Measurements from ENCODE around the gene GINS1. TPM values are rescaled to one million over a fixed set of nuclear protein-coding genes. Genes with fewer than 3 reads are reported as not detected.

Gene GINS1
- total RNA-seq, 1 experiment from 2014 or later: 30.4 TPM

- no peaks in the 10 kb centered on the region for H3K36me3 ChIP-seq (ENCODE audit: control insufficient read depth in 1 of 2, insufficient read depth in 2 of 2, low read length in 2 of 2)
- intact Hi-C loops (cut with micrococcal nuclease): no loop called here
Observed at GRCh38 chr20:25480797-25481196, 73.3 kb downstream of the GINS1 start.

GRCh38 chr20:25481235-25481917 is 73.9 kb downstream of the GINS1 start:
- POLR2A ChIA-PET: no interaction called here
- Histone ChIP-seq H3K36me3 (ENCODE audit: control insufficient read depth in 1 of 2, insufficient read depth in 2 of 2, low read length in 2 of 2) (no peaks in the 10 kb centered on the region), H3K9me3 (ENCODE audit: control insufficient read depth in 1 of 2, insufficient read depth in 1 of 2, low read depth in 1 of 2, low read length in 2 of 2) (no peaks in the 10 kb centered on the region), H3K4me1 (ENCODE audit: control insufficient read depth in 1 of 2, insufficient read depth in 2 of 2, low read length in 2 of 2) (no peaks in the 10 kb centered on the region), H4K20me1 (ENCODE audit: insufficient read depth) (no peaks in the 10 kb centered on the region), H3K27ac (ENCODE audit: low read depth, low read length) (no peak overlapping the region), H3K4me2 (ENCODE audit: low read length) (no peak overlapping the region), H3K79me2 (ENCODE audit: insufficient read depth, low read length) (no peaks in the 10 kb centered on the region), H3K4me3 (replicated peaks in 1 of 2; ENCODE audit: low read depth in 1 of 2, low read length in 2 of 2) (no peak overlapping the region), H3K9ac (ENCODE audit: low read length) (no peak overlapping the region), H3K9me2 (ENCODE audit: insufficient read depth) (no peaks in the 10 kb centered on the region), H3K27me3 (ENCODE audit: insufficient read depth, low read length) (no peaks in the 10 kb centered on the region), H2AFZ (ENCODE audit: low read depth, low read length, poor library complexity, severe bottlenecking) (no peak overlapping the region)
- TF ChIP-seq TCF7L2 (IDR thresholded peaks at IDR 0.05; ENCODE audit: borderline replicate concordance, extremely low read depth, insufficient read depth, insufficient read length) (no peak), CTCF (IDR thresholded peaks at IDR 0.05 in 2 of 3, conservative IDR thresholded peaks at IDR 0.05 in 1 of 3; ENCODE audit: borderline replicate concordance in 1 of 3, insufficient read depth in 1 of 3, low read depth in 2 of 3, low read length in 2 of 3) (peak in 2 of 3 experiments; percentile 12 to 13; a peak in 2 of 6 replicates), YY1 (IDR thresholded peaks at IDR 0.05; ENCODE audit: extremely low read depth, insufficient replicate concordance, low read depth, low read length) (no peak), RAD21 (IDR thresholded peaks at IDR 0.05; ENCODE audit: low read depth) (no peak)
- CTCF ChIA-PET: no interaction called here
- no peak for DNase-seq (ENCODE audit: low read depth, low spot score)
- RAD21 ChIA-PET (ENCODE audit: low non-redundant PET in 1 of 2, low total read pairs in 2 of 2, uncharacterized antibody in 2 of 2, unreplicated experiment in 2 of 2): no interaction called here
- ATAC-seq: no peak; the same call in 1 of the 2 replicates
- BruUV-seq (replicated peaks): no TSS peak
- intact Hi-C loops (cut with micrococcal nuclease): no loop called here

More at GRCh38 chr20:25480797-25481196, 73.3 kb downstream of the GINS1 start:
- Histone ChIP-seq H3K9ac (ENCODE audit: low read length) (no peak overlapping the region), H4K20me1 (ENCODE audit: insufficient read depth) (no peaks in the 10 kb centered on the region), H3K27ac (ENCODE audit: low read depth, low read length) (no peak overlapping the region), H2AFZ (ENCODE audit: low read depth, low read length, poor library complexity, severe bottlenecking) (no peak overlapping the region), H3K27me3 (ENCODE audit: insufficient read depth, low read length) (no peaks in the 10 kb centered on the region), H3K4me3 (replicated peaks in 1 of 2; ENCODE audit: low read depth in 1 of 2, low read length in 2 of 2) (no peak overlapping the region), H3K4me1 (ENCODE audit: control insufficient read depth in 1 of 2, insufficient read depth in 2 of 2, low read length in 2 of 2) (no peaks in the 10 kb centered on the region), H3K4me2 (ENCODE audit: low read length) (no peak overlapping the region), H3K79me2 (ENCODE audit: insufficient read depth, low read length) (no peaks in the 10 kb centered on the region), H3K9me3 (ENCODE audit: control insufficient read depth in 1 of 2, insufficient read depth in 1 of 2, low read depth in 1 of 2, low read length in 2 of 2) (no peaks in the 10 kb centered on the region), H3K9me2 (ENCODE audit: insufficient read depth) (no peaks in the 10 kb centered on the region)
- CTCF ChIA-PET: no interaction called here
- DNase-seq (ENCODE audit: low read depth, low spot score): no peak
- no peak for ATAC-seq
- POLR2A ChIA-PET: no interaction called here
- TF ChIP-seq EGR1 (IDR thresholded peaks at IDR 0.05; ENCODE audit: low read depth): no peak
- no peak for TF ChIP-seq ZFX (IDR thresholded peaks at IDR 0.05)
- TF ChIP-seq ELF1 (IDR thresholded peaks at IDR 0.05; ENCODE audit: borderline replicate concordance, low read depth): no peak
- RAD21 ChIA-PET (ENCODE audit: low non-redundant PET in 1 of 2, low total read pairs in 2 of 2, uncharacterized antibody in 2 of 2, unreplicated experiment in 2 of 2): no interaction called here
- BruUV-seq (replicated peaks): no TSS peak

Measured in HCT116 (cell line).